H1 (cell line): ENCODE data around the gene AATK. TPM values are rescaled to one million over a fixed set of nuclear protein-coding genes. Genes with fewer than 3 reads are reported as not detected.

Source experiments
- CTCF ChIA-PET: fragments of 300-600 bp; sonication (Branson Sonifier 250); formaldehyde crosslinking; loops from one replicate; lab custom pipeline; 2021; ENCODE audit not compliant: partially characterized antibody; lab: Charles Lee
- POLR2A ChIA-PET: fragments of 300-600 bp; sonication (Branson Sonifier 250); formaldehyde crosslinking; loops from one replicate; lab custom pipeline; 2021; ENCODE audit warnings: inconsistent platforms; ENCODE audit not compliant: partially characterized antibody; lab: Charles Lee
- DNase-seq, 2 experiments: peaks; one replicate each; pipeline versions ENCODE4 v3.0.0 to v3.0.0-alpha.2; 2010 to 2022; ENCODE audit warnings: low spot score in 2 of 2, low read depth in 1 of 2, mixed read lengths in 1 of 2
- FAIRE-seq: peaks from 2 replicates; lab custom pipeline; 2011; peaks lifted over from hg19 to GRCh38; lab: Jason Lieb, UNC
- H2AFZ ChIP-seq: 2 replicates; pipeline ENCODE4 v1.8.1; 2012; ENCODE audit warnings: low read length, inconsistent platforms
- H2AK5ac ChIP-seq: 2 replicates; pipeline ENCODE4 v1.6.1; 2013; ENCODE audit warnings: low read depth, low read length
- H2BK120ac ChIP-seq: replicated peaks from 2 replicates; pipeline ENCODE3; 2013; ENCODE audit warnings: low read depth, low read length, inconsistent platforms
- H2BK12ac ChIP-seq: 2 replicates; pipeline ENCODE4 v1.6.1; 2013; ENCODE audit warnings: low read depth, low read length
- H2BK15ac ChIP-seq: 2 replicates; pipeline ENCODE4 v1.6.1; 2013; ENCODE audit warnings: low read length
- H2BK20ac ChIP-seq: 2 replicates; pipeline ENCODE4 v1.6.1; 2013; ENCODE audit warnings: low read length
- H2BK5ac ChIP-seq: 2 replicates; pipeline ENCODE4 v1.6.1; 2013; ENCODE audit warnings: low read depth, low read length
- H3K14ac ChIP-seq: 2 replicates; pipeline ENCODE4 v1.6.1; 2013; ENCODE audit warnings: inconsistent platforms; ENCODE audit not compliant: insufficient read length
- H3K18ac ChIP-seq: 2 replicates; pipeline ENCODE4 v1.6.1; 2013; ENCODE audit warnings: low read length; ENCODE audit errors: extremely low read depth
- H3K23ac ChIP-seq: 2 replicates; pipeline ENCODE4 v1.6.1; 2013; ENCODE audit warnings: inconsistent platforms; ENCODE audit not compliant: insufficient read length
- H3K23me2 ChIP-seq: 2 replicates; pipeline ENCODE4 v1.6.1; 2013; ENCODE audit warnings: low read depth, low read length
- H3K27ac ChIP-seq: 2 replicates; pipeline ENCODE4 v1.6.1; 2011; ENCODE audit warnings: low read depth, low read length, inconsistent platforms
- H3K27me3 ChIP-seq, 4 experiments: replicated peaks in 1 of 4; 1 replicate in 1 of 4; 2 replicates in 3 of 4; pipeline versions ENCODE4 v1.6.1 to v1.8.1; 2011 to 2013; ENCODE audit warnings: low read length in 3 of 4, mild to moderate bottlenecking in 3 of 4, inconsistent platforms in 2 of 4, mixed read lengths in 2 of 4, moderate library complexity in 1 of 4; ENCODE audit not compliant: control insufficient read depth in 3 of 4, insufficient read depth in 3 of 4; ENCODE audit errors: extremely low read depth in 1 of 4
- H3K36me3 ChIP-seq, 4 experiments: 2 replicates each; pipeline versions ENCODE4 v1.6.1 to v1.8.1; 2011 to 2013; ENCODE audit warnings: mild to moderate bottlenecking in 4 of 4, low read length in 3 of 4, moderate library complexity in 2 of 4, control low read depth in 1 of 4, inconsistent platforms in 1 of 4; ENCODE audit not compliant: insufficient read depth in 4 of 4, control insufficient read depth in 2 of 4
- H3K4ac ChIP-seq: replicated peaks from 2 replicates; pipeline ENCODE3; 2013; ENCODE audit warnings: low read length, low read depth, mixed read lengths, inconsistent platforms; ENCODE audit not compliant: insufficient read length
- H3K4me1 ChIP-seq, 4 experiments: replicated peaks in 1 of 4; 1 replicate in 1 of 4; 2 replicates in 3 of 4; pipeline versions ENCODE4 v1.6.1 to v1.8.1; 2011 to 2013; ENCODE audit warnings: low read length in 3 of 4, inconsistent platforms in 2 of 4, mixed read lengths in 1 of 4; ENCODE audit not compliant: insufficient read depth in 4 of 4, control insufficient read depth in 3 of 4
- H3K4me2 ChIP-seq, 2 experiments: 2 replicates each; pipeline versions ENCODE4 v1.6.1 to v1.8.1; 2011 to 2013; ENCODE audit warnings: low read depth in 2 of 2, low read length in 2 of 2, control low read depth in 1 of 2, inconsistent platforms in 1 of 2, mild to moderate bottlenecking in 1 of 2; ENCODE audit not compliant: insufficient read depth in 1 of 2
- H3K4me3 ChIP-seq, 4 experiments: fragments of 200-600, 300-600 bp in 1 of 4; sonication (generic), shearing (Covaris generic), sonication (Bioruptor Twin) in 1 of 4; 2 replicates each; pipeline versions ENCODE4 v1.5.1 to v1.8.1; 2011 to 2016; ENCODE audit warnings: low read length in 4 of 4, low read depth in 3 of 4, control low read depth in 2 of 4, inconsistent platforms in 2 of 4, mild to moderate bottlenecking in 2 of 4, mixed read lengths in 1 of 4, moderate library complexity in 1 of 4; ENCODE audit not compliant: insufficient read depth in 2 of 4; ENCODE audit errors: extremely low read depth in 1 of 4
- H3K56ac ChIP-seq: replicated peaks from 2 replicates; pipeline ENCODE3; 2013; ENCODE audit warnings: low read depth, mild to moderate bottlenecking, mixed read lengths, low read length, inconsistent platforms; ENCODE audit not compliant: insufficient read length
- H3K79me1 ChIP-seq: 2 replicates; pipeline ENCODE4 v1.6.1; 2013; ENCODE audit warnings: low read depth, low read length, control low read depth
- H3K79me2 ChIP-seq, 2 experiments: 2 replicates each; pipeline versions ENCODE4 v1.6.1 to v1.8.1; 2012 to 2013; ENCODE audit warnings: low read length in 2 of 2, mild to moderate bottlenecking in 2 of 2, inconsistent platforms in 1 of 2; ENCODE audit not compliant: insufficient read depth in 2 of 2, control insufficient read depth in 1 of 2
- H3K9ac ChIP-seq, 4 experiments: replicated peaks in 1 of 4; 1 replicate in 1 of 4; 2 replicates in 3 of 4; pipeline versions ENCODE4 v1.6.1 to v1.8.1; 2011 to 2013; ENCODE audit warnings: low read depth in 3 of 4, low read length in 3 of 4, control low read depth in 2 of 4, mild to moderate bottlenecking in 2 of 4, moderate library complexity in 2 of 4, inconsistent platforms in 1 of 4; ENCODE audit errors: extremely low read depth in 1 of 4
- H3K9me3 ChIP-seq, 2 experiments: 2 replicates each; pipeline versions ENCODE4 v1.6.1 to v1.8.1; 2012 to 2013; ENCODE audit warnings: mild to moderate bottlenecking in 2 of 2, moderate library complexity in 2 of 2, control low read depth in 1 of 2, inconsistent platforms in 1 of 2, low read depth in 1 of 2, low read length in 1 of 2, mixed read lengths in 1 of 2; ENCODE audit not compliant: insufficient read depth in 2 of 2
- H4K20me1 ChIP-seq, 2 experiments: replicated peaks in 1 of 2; 2 replicates each; pipeline versions ENCODE3 to v1.8.1; 2011 to 2013; ENCODE audit warnings: inconsistent platforms in 2 of 2, low read length in 2 of 2, mild to moderate bottlenecking in 1 of 2; ENCODE audit not compliant: insufficient read depth in 2 of 2, control insufficient read depth in 1 of 2
- H4K5ac ChIP-seq: 2 replicates; pipeline ENCODE4 v1.6.1; 2013; ENCODE audit warnings: low read length, low read depth, mixed read lengths, inconsistent platforms; ENCODE audit not compliant: insufficient read length
- H4K8ac ChIP-seq: 2 replicates; pipeline ENCODE4 v1.8.0; 2013; ENCODE audit warnings: mild to moderate bottlenecking, moderate library complexity, low read length, inconsistent platforms; ENCODE audit not compliant: insufficient read depth; ENCODE audit errors: extremely low read depth
- H4K91ac ChIP-seq: replicated peaks from 2 replicates; pipeline ENCODE3; 2013; ENCODE audit warnings: low read length, mixed read lengths, inconsistent platforms; ENCODE audit not compliant: insufficient read length
- BCL11A ChIP-seq, 2 experiments: IDR thresholded peaks; one replicate each; pipeline ENCODE4 v1.6.1; 2011; ENCODE audit warnings: low read depth in 2 of 2, low read length in 2 of 2, mild to moderate bottlenecking in 2 of 2
- CBX8 ChIP-seq: fragments of 300-800, 300-1000 bp; sonication (generic); IDR thresholded peaks from 2 replicates; pipeline ENCODE4 v1.7.1; 2016; ENCODE audit warnings: low read depth, low read length, borderline replicate concordance
- CHD1 ChIP-seq: IDR thresholded peaks from 2 replicates; pipeline ENCODE4 v1.6.1; 2012; ENCODE audit warnings: low read depth, low read length, improper control_type of control experiment
- E2F6 ChIP-seq: IDR thresholded peaks from 2 replicates; pipeline ENCODE4 v1.6.1; 2012; ENCODE audit warnings: inconsistent platforms
- HDAC2 ChIP-seq, 2 experiments: fragments of 300-600 bp in 1 of 2; sonication (generic) in 1 of 2; IDR thresholded peaks; 2 replicates each; pipeline ENCODE4 v1.6.1; 2011 to 2012; ENCODE audit warnings: low read depth in 2 of 2, low read length in 2 of 2, mild to moderate bottlenecking in 2 of 2, moderate library complexity in 2 of 2, borderline replicate concordance in 1 of 2, inconsistent platforms in 1 of 2
- KDM5A ChIP-seq: fragments of 200-600 bp; IDR thresholded peaks from 2 replicates; pipeline ENCODE4 v1.7.1; 2012; ENCODE audit warnings: mild to moderate bottlenecking, low read length, inconsistent platforms, mixed read lengths
- MAFK ChIP-seq: IDR thresholded peaks from 2 replicates; pipeline ENCODE4 v1.6.1; 2012; ENCODE audit warnings: low read depth, mild to moderate bottlenecking, improper control_type of control experiment, low read length
- RAD21 ChIP-seq, 2 experiments: IDR thresholded peaks in 1 of 2; conservative IDR thresholded peaks in 1 of 2; 2 replicates each; pipeline ENCODE4 v1.6.1; 2011; ENCODE audit warnings: low read depth in 2 of 2, low read length in 2 of 2, improper control_type of control experiment in 1 of 2, inconsistent platforms in 1 of 2, mild to moderate bottlenecking in 1 of 2, moderate library complexity in 1 of 2
- SIN3A ChIP-seq, 2 experiments: IDR thresholded peaks in 1 of 2; conservative IDR thresholded peaks in 1 of 2; 2 replicates each; pipeline ENCODE4 v1.6.1; 2011 to 2012; ENCODE audit warnings: low read length in 2 of 2, improper control_type of control experiment in 1 of 2, low read depth in 1 of 2, mild to moderate bottlenecking in 1 of 2
- SP2 ChIP-seq: IDR thresholded peaks from 2 replicates; pipeline ENCODE4 v1.6.1; 2012; ENCODE audit warnings: mild to moderate bottlenecking, low read length, inconsistent platforms
- TAF1 ChIP-seq: IDR thresholded peaks from 2 replicates; pipeline ENCODE4 v1.6.1; 2011; ENCODE audit warnings: mild to moderate bottlenecking, low read depth, low read length
- TBP ChIP-seq: IDR thresholded peaks from 2 replicates; pipeline ENCODE4 v1.6.1; 2011; ENCODE audit warnings: low read depth, low read length, improper control_type of control experiment
- TEAD4 ChIP-seq: IDR thresholded peaks from 2 replicates; pipeline ENCODE4 v1.6.1; 2012; ENCODE audit warnings: low read depth, low read length, inconsistent platforms, mixed read lengths
- YY1 ChIP-seq: IDR thresholded peaks from 2 replicates; pipeline ENCODE4 v1.6.1; 2011; ENCODE audit warnings: low read depth, mild to moderate bottlenecking, low read length
- WGBS, 2 experiments: shearing (Covaris generic) in 1 of 2; methylation state at CpG; one replicate each; pipeline versions ENCODE4 v1.1.6 to v1.1.7; 2013 to 2015; ENCODE audit warnings: low lambda C conversion rate in 2 of 2, mixed read lengths in 2 of 2, inconsistent platforms in 1 of 2, low coverage in 1 of 2, missing lambda C conversion rate in 1 of 2; ENCODE audit not compliant: insufficient replicate concordance in 2 of 2, insufficient coverage in 1 of 2, insufficient read length in 1 of 2; ENCODE audit errors: extremely low coverage in 1 of 2, missing lambda C conversion rate in 1 of 2; 5-methylcytosine and 5-hydroxymethylcytosine counted together
- polyA plus RNA-seq, 7 experiments: library from polyadenylated mRNA; depleted of rRNA in 3 of 7; stranded (reverse) in 5 of 7; unstranded in 2 of 7; fragments of >200 nt in 5 of 7; fragments of 200-250 nt in 2 of 7; gene quantifications; 1 replicate in 5 of 7; 2 replicates in 1 of 7; 4 replicates in 1 of 7; pipeline versions ENCODE4 v1.2.1 to v1.2.3, GENCODE V29; 2011 to 2013; ENCODE audit warnings: missing spikeins in 2 of 7, mixed read lengths in 2 of 7
- total RNA-seq: library from RNA; stranded (reverse); fragmentation: NEBNext Ultra II Directional; extraction: Animal tissue kit (Norgen Biotek cat#: 25700); gene quantifications from 2 replicates; pipeline ENCODE4 v1.2.1, GENCODE V29; 2021

AATK gene
- total and polyA plus RNA-seq, 2 of the 8 experiments (the other 6 are each of a cell fraction or from before 2014, with no cell fraction given) = 1.7 to 3.5 TPM

- Histone ChIP-seq H4K91ac (no peak overlapping the region), H2BK15ac (no peak overlapping the region), H3K4ac (no peak overlapping the region), H3K4me3 (no peak overlapping the region), H3K56ac (no peak overlapping the region), H3K9me3 (no peaks in the 10 kb centered on the region), H3K14ac (no peak overlapping the region), H2BK5ac (no peak overlapping the region), H2AFZ (no peak overlapping the region), H3K23ac (no peak overlapping the region), H3K79me2 (no peaks in the 10 kb centered on the region), H4K8ac (no peak overlapping the region), H3K79me1 (no peaks in the 10 kb centered on the region), H3K23me2 (no peaks in the 10 kb centered on the region), H3K27ac (no peak overlapping the region), H3K36me3 (peaks cover 2 to 23% (median 5%) of the 10 kb centered on the region in 4 experiments; a peak in 3 of 8 replicates), H3K18ac (no peak overlapping the region), H3K4me1 (no peaks in the 10 kb centered on the region; a peak in 1 of 7 replicates), H2AK5ac (no peak overlapping the region), H2BK120ac (no peak overlapping the region), H3K9ac (no peak overlapping the region), H4K20me1 (peaks cover 0 to 6% of the 10 kb centered on the region in 2 experiments), H3K27me3 (no peaks in the 10 kb centered on the region), H3K4me2 (no peak overlapping the region), H2BK12ac (no peak overlapping the region), H4K5ac (no peak overlapping the region), H2BK20ac (no peak overlapping the region)
- DNase-seq = no peak
- FAIRE-seq = no peak
- ChIA-PET POLR2A (interaction anchor here (1.3 to 1.5 kb wide), 2 partner anchors 23 to 31 kb away, joined by 3 read pairs; partner anchors contain the start of gene CEP131), CTCF (interaction anchor here (0.9 to 3.0 kb wide), 4 partner anchors 9 to 79 kb away, joined by 3 to 25 read pairs (median 11); no protein-coding TSS in a partner anchor)
- WGBS, 2 experiments = 92% methylated on average over 18 of the region's 18 CpGs; no CpG with 5 or more reads in 1 of the 2 experiments
- no peak for TF ChIP-seq TBP
- no peak for TF ChIP-seq YY1
- TF ChIP-seq KDM5A = no peak
- no peak for TF ChIP-seq HDAC2 (IDR thresholded peaks at IDR 0.05; ENCODE audit: borderline replicate concordance in 1 of 2, low read depth in 2 of 2, low read length in 2 of 2)
- no peak for TF ChIP-seq RAD21 (IDR thresholded peaks at IDR 0.05 in 1 of 2, conservative IDR thresholded peaks at IDR 0.05 in 1 of 2; ENCODE audit: low read depth in 2 of 2, low read length in 2 of 2)
- TF ChIP-seq TAF1 = no peak
- no peak for TF ChIP-seq E2F6
- no peak for TF ChIP-seq CHD1
- no peak for TF ChIP-seq SP2
- TF ChIP-seq SIN3A (conservative IDR thresholded peaks at IDR 0.05 in 1 of 2, IDR thresholded peaks at IDR 0.05 in 1 of 2; ENCODE audit: low read depth in 1 of 2, low read length in 2 of 2) = no peak
- TF ChIP-seq CBX8 = no peak
- TF ChIP-seq TEAD4 = no peak
- TF ChIP-seq MAFK = no peak
- no peak for TF ChIP-seq BCL11A (IDR thresholded peaks at IDR 0.05; ENCODE audit: low read depth in 2 of 2, low read length in 2 of 2)
Measured at GRCh38 chr17:81199482-81199830, 33.4 kb upstream of the AATK start.
